ENCODE measurements around the gene GTF2H1.

The GTF2H1 gene

GRCh38 chr11:18294862-18295261 is 27.5 kb upstream of the GTF2H1 start:
- no peak for DNase-seq (ENCODE audit: low read depth, low spot score)
- H3K4me3 ChIP-seq (ENCODE audit: low read depth, low read length): no peak overlapping the region
- TF ChIP-seq CTCF (IDR thresholded peaks at IDR 0.05; ENCODE audit: low read depth, low read length): no peak
- in situ Hi-C loops (cut with HindIII; ENCODE audit: low sequenced_read_pairs): no loop called here

- no peak for DNase-seq (ENCODE audit: low read depth, low spot score)
- TF ChIP-seq CTCF (IDR thresholded peaks at IDR 0.05; ENCODE audit: low read depth, low read length): no peak
- in situ Hi-C loops (cut with HindIII; ENCODE audit: low sequenced_read_pairs): no loop called here
- no peak overlapping the region for H3K4me3 ChIP-seq (ENCODE audit: low read depth, low read length)
Observed at GRCh38 chr11:18295316-18295715, 27.1 kb upstream of the GTF2H1 start.

GRCh38 chr11:18299721-18300120 is 22.6 kb upstream of the GTF2H1 start:
- in situ Hi-C loops (cut with HindIII; ENCODE audit: low sequenced_read_pairs): no loop called here

GRCh38 chr11:18304745-18305144 is 17.6 kb upstream of the GTF2H1 start:
- in situ Hi-C loops (cut with HindIII; ENCODE audit: low sequenced_read_pairs): no loop called here
- H3K4me3 ChIP-seq (ENCODE audit: low read depth, low read length): no peak overlapping the region
- DNase-seq (ENCODE audit: low read depth, low spot score): no peak
- TF ChIP-seq CTCF (IDR thresholded peaks at IDR 0.05; ENCODE audit: low read depth, low read length): no peak

More at GRCh38 chr11:18299721-18300120, 22.6 kb upstream of the GTF2H1 start:
- H3K4me3 ChIP-seq (ENCODE audit: low read depth, low read length): no peak overlapping the region
- no peak for TF ChIP-seq CTCF (IDR thresholded peaks at IDR 0.05; ENCODE audit: low read depth, low read length)
- DNase-seq (ENCODE audit: low read depth, low spot score): no peak

- TF ChIP-seq CTCF (IDR thresholded peaks at IDR 0.05; ENCODE audit: low read depth, low read length): no peak
- no peak for DNase-seq (ENCODE audit: low read depth, low spot score)
- in situ Hi-C loops (cut with HindIII; ENCODE audit: low sequenced_read_pairs): no loop called here
- no peak overlapping the region for H3K4me3 ChIP-seq (ENCODE audit: low read depth, low read length)
Observed at GRCh38 chr11:18307461-18308139, 14.8 kb upstream of the GTF2H1 start.

GRCh38 chr11:18308242-18308641 is 14.1 kb upstream of the GTF2H1 start:
- DNase-seq (ENCODE audit: low read depth, low spot score): no peak
- no peak overlapping the region for H3K4me3 ChIP-seq (ENCODE audit: low read depth, low read length)
- no peak for TF ChIP-seq CTCF (IDR thresholded peaks at IDR 0.05; ENCODE audit: low read depth, low read length)
- in situ Hi-C loops (cut with HindIII; ENCODE audit: low sequenced_read_pairs): no loop called here

All from astrocyte of the spinal cord (primary cell).